Measurements from ENCODE around the gene OR6C68. TPM values are rescaled to one million over a fixed set of nuclear protein-coding genes. Genes with fewer than 3 reads are reported as not detected.

Gene OR6C68
- total and polyA plus RNA-seq, 8 donors, result not detected

DNA sequence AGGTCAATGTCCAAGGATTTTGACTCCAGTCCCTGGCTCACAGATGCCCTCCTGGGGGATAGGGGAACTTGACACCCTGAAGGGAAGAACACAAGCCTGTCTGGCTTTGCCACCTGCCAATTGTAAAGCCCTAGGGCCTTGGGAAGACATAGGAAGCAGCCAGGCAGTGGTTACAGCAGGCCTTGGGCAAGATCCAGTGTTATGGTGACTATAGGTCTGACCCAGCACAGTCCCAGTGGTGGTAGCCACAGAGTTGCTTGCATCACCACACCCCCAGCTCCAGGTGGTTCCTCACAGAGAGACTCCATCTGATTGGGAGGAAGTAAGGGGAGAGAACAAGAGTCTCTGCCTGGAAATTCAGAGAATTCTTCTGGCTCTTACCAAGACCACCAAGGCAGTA, 24.2 kb downstream of the OR6C68 start:
- ATAC-seq (no peak), DNase-seq (no peak)
- Histone ChIP-seq H3K36me3 (no peaks in the 10 kb centered on the region), H3K27me3 (no peaks in the 10 kb centered on the region), H3K9me3 (peaks cover 0 to 14% of the 10 kb centered on the region in 2 donors), H3K27ac (no peak overlapping the region), H3K4me3 (no peak overlapping the region), H3K4me1 (no peaks in the 10 kb centered on the region)
- TF ChIP-seq, protein P1, sequence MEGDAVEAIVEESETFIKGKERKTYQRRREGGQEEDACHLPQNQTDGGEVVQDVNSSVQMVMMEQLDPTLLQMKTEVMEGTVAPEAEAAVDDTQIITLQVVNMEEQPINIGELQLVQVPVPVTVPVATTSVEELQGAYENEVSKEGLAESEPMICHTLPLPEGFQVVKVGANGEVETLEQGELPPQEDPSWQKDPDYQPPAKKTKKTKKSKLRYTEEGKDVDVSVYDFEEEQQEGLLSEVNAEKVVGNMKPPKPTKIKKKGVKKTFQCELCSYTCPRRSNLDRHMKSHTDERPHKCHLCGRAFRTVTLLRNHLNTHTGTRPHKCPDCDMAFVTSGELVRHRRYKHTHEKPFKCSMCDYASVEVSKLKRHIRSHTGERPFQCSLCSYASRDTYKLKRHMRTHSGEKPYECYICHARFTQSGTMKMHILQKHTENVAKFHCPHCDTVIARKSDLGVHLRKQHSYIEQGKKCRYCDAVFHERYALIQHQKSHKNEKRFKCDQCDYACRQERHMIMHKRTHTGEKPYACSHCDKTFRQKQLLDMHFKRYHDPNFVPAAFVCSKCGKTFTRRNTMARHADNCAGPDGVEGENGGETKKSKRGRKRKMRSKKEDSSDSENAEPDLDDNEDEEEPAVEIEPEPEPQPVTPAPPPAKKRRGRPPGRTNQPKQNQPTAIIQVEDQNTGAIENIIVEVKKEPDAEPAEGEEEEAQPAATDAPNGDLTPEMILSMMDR (IDR thresholded peaks at IDR 0.05), result no peak
- intact Hi-C loops (cut with DNase I), result no loop called here

Other genes starting within 250 kb of the OR6C68 start
- gene OR6C74, start 247.8 kb upstream of the OR6C68 start, total RNA-seq, result not detected
- not detected for gene OR6C74, start 247.8 kb upstream of the OR6C68 start, polyA plus RNA-seq (ENCODE audit: insufficient read length in 6 of 6)
- gene OR6C6, start 195.8 kb upstream of the OR6C68 start, total RNA-seq, result not detected
- gene OR6C6, start 195.8 kb upstream of the OR6C68 start, polyA plus RNA-seq (ENCODE audit: insufficient read length in 6 of 6), result under 1 TPM in 1 of 6 donors, not detected in 5; 0.18 TPM
- gene OR6C1, start 178.0 kb upstream of the OR6C68 start, total RNA-seq, result not detected
- not detected for gene OR6C1, start 178.0 kb upstream of the OR6C68 start, polyA plus RNA-seq (ENCODE audit: insufficient read length in 6 of 6)
- gene OR6C3, start 161.6 kb upstream of the OR6C68 start, total RNA-seq, result not detected
- gene OR6C3, start 161.6 kb upstream of the OR6C68 start, polyA plus RNA-seq (ENCODE audit: insufficient read length in 6 of 6), result not detected
- gene OR6C75, start 129.4 kb upstream of the OR6C68 start, total RNA-seq, result not detected
- under 1 TPM in 4 of 6 donors, not detected in 2; 0.05 to 0.13 (median 0.11) TPM for gene OR6C75, start 129.4 kb upstream of the OR6C68 start, polyA plus RNA-seq (ENCODE audit: insufficient read length in 6 of 6)
- gene OR6C65, start 91.8 kb upstream of the OR6C68 start, total RNA-seq, result not detected
- gene OR6C65, start 91.8 kb upstream of the OR6C68 start, polyA plus RNA-seq (ENCODE audit: insufficient read length in 6 of 6), result not detected
- gene OR6C76, start 66.1 kb upstream of the OR6C68 start, total RNA-seq, result not detected
- not detected for gene OR6C76, start 66.1 kb upstream of the OR6C68 start, polyA plus RNA-seq (ENCODE audit: insufficient read length in 6 of 6)
- gene OR6C2, start 48.3 kb upstream of the OR6C68 start, total RNA-seq, result not detected
- not detected for gene OR6C2, start 48.3 kb upstream of the OR6C68 start, polyA plus RNA-seq (ENCODE audit: insufficient read length in 6 of 6)
- gene OR6C70, start 22.2 kb upstream of the OR6C68 start, total RNA-seq, result not detected
- not detected for gene OR6C70, start 22.2 kb upstream of the OR6C68 start, polyA plus RNA-seq (ENCODE audit: insufficient read length in 6 of 6)
- not detected for gene OR6C4, start 57.2 kb downstream of the OR6C68 start, total RNA-seq
- under 1 TPM in 1 of 6 donors, not detected in 5; 0.04 TPM for gene OR6C4, start 57.2 kb downstream of the OR6C68 start, polyA plus RNA-seq (ENCODE audit: insufficient read length in 6 of 6)
- gene OR2AP1, start 80.1 kb downstream of the OR6C68 start, total RNA-seq, result not detected
- not detected for gene OR2AP1, start 80.1 kb downstream of the OR6C68 start, polyA plus RNA-seq (ENCODE audit: insufficient read length in 6 of 6)
- gene OR10P1, start 144.5 kb downstream of the OR6C68 start, total RNA-seq, result not detected
- not detected for gene OR10P1, start 144.5 kb downstream of the OR6C68 start, polyA plus RNA-seq (ENCODE audit: insufficient read length in 6 of 6)
- 10 to 100 TPM; 22.4 to 62.4 TPM for gene ITGA7, start 215.5 kb downstream of the OR6C68 start, total RNA-seq
- 10 to 100 TPM; 10.3 to 31.5 (median 18.0) TPM for gene ITGA7, start 215.5 kb downstream of the OR6C68 start, polyA plus RNA-seq (ENCODE audit: insufficient read length in 6 of 6)
- gene BLOC1S1, start 223.7 kb downstream of the OR6C68 start, total RNA-seq, result 100 to 1,000 TPM; 114 to 123 TPM
- gene BLOC1S1, start 223.7 kb downstream of the OR6C68 start, polyA plus RNA-seq (ENCODE audit: insufficient read length in 6 of 6), result 10 to 100 TPM; 69.4 to 82.0 (median 72.3) TPM
- gene RDH5, start 228.0 kb downstream of the OR6C68 start, total RNA-seq, result 1 to 10 TPM; 4.3 to 5.8 TPM
- 10 to 100 TPM in 4 of 6 donors, 1 to 10 TPM in 2; 9.1 to 11.6 (median 10.9) TPM for gene RDH5, start 228.0 kb downstream of the OR6C68 start, polyA plus RNA-seq (ENCODE audit: insufficient read length in 6 of 6)
- 1,000 to 10,000 TPM; 1,639 to 1,766 TPM for gene CD63, start 236.6 kb downstream of the OR6C68 start, total RNA-seq
- gene CD63, start 236.6 kb downstream of the OR6C68 start, polyA plus RNA-seq (ENCODE audit: insufficient read length in 6 of 6), result 100 to 1,000 TPM; 585 to 710 (median 652) TPM

All from left lung (tissue), 10 donors.